ENCODE results near the gene SPAG6. TPM values are rescaled to one million over a fixed set of nuclear protein-coding genes. Genes with fewer than 3 reads are reported as not detected.

The SPAG6 gene
- total and polyA plus RNA-seq, 10 donors, result 0.11 TPM; not detected in 9

DNA sequence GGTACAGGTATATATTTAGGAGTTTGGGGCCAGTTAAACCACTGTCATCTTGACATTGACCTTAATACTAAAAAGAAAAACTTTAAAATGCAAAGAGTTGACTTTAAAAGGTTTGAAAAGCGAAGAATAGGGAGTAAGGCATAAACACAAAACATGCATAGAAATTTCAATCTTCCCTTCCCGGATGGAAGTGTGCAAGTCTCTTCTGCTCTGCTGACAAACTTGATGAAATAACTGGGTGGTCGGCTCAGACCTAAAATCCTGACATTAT, 3.4 kb upstream of the SPAG6 start:
- Histone ChIP-seq H3K36me3 (no peaks in the 10 kb centered on the region), H3K9me3 (peaks cover 0 to 15% (median 0%) of the 10 kb centered on the region in 8 donors), H3K27me3 (replicated peaks in 1 of 7) (peaks cover 37 to 97% (median 93%) of the 10 kb centered on the region in 7 donors), H3K4me3 (no peak overlapping the region), H3K27ac (no peak overlapping the region), H3K4me1 (peaks cover 9 to 43% (median 30%) of the 10 kb centered on the region in 6 donors)
- TF ChIP-seq, protein P1, sequence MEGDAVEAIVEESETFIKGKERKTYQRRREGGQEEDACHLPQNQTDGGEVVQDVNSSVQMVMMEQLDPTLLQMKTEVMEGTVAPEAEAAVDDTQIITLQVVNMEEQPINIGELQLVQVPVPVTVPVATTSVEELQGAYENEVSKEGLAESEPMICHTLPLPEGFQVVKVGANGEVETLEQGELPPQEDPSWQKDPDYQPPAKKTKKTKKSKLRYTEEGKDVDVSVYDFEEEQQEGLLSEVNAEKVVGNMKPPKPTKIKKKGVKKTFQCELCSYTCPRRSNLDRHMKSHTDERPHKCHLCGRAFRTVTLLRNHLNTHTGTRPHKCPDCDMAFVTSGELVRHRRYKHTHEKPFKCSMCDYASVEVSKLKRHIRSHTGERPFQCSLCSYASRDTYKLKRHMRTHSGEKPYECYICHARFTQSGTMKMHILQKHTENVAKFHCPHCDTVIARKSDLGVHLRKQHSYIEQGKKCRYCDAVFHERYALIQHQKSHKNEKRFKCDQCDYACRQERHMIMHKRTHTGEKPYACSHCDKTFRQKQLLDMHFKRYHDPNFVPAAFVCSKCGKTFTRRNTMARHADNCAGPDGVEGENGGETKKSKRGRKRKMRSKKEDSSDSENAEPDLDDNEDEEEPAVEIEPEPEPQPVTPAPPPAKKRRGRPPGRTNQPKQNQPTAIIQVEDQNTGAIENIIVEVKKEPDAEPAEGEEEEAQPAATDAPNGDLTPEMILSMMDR (IDR thresholded peaks at IDR 0.05 in 8 of 11, conservative IDR thresholded peaks at IDR 0.05 in 3 of 11), result no peak
- no peak for TF ChIP-seq POLR2A (IDR thresholded peaks at IDR 0.05)
- no peak for TF ChIP-seq POLR2AphosphoS5 (IDR thresholded peaks at IDR 0.05)
- intact Hi-C loops (cut with DNase I; ENCODE audit: low total_unique reads), result no loop called here
- no peak for DNase-seq
- 30 to 37% (median 36%) methylated on average over 3 of the region's 3 CpGs for WGBS, 5 donors

GRCh38 chr10:22342421-22342820, 2.9 kb upstream of the SPAG6 start:
- TF ChIP-seq, protein P1 (IDR thresholded peaks at IDR 0.05 in 8 of 11, conservative IDR thresholded peaks at IDR 0.05 in 3 of 11), result no peak
- TF ChIP-seq POLR2A (IDR thresholded peaks at IDR 0.05) (no peak), POLR2AphosphoS5 (IDR thresholded peaks at IDR 0.05) (no peak)
- no peak overlapping the region for H3K4me3 ChIP-seq
- peaks cover 0 to 15% (median 0%) of the 10 kb centered on the region in 8 donors for H3K9me3 ChIP-seq
- intact Hi-C loops (cut with DNase I; ENCODE audit: low total_unique reads), result no loop called here
- H3K27me3 ChIP-seq (replicated peaks in 1 of 7), result peaks cover 37 to 97% (median 91%) of the 10 kb centered on the region in 7 donors
- H3K4me1 ChIP-seq, result peaks cover 8 to 39% (median 27%) of the 10 kb centered on the region in 6 donors
- no peaks in the 10 kb centered on the region for H3K36me3 ChIP-seq
- WGBS, 5 donors, result 39 to 43% (median 40%) methylated on average over 3 of the region's 3 CpGs
- no peak overlapping the region for H3K27ac ChIP-seq
- no peak for DNase-seq

GRCh38 chr10:22343731-22344130, 1.6 kb upstream of the SPAG6 start:
- no peaks in the 10 kb centered on the region for H3K36me3 ChIP-seq
- 9 to 14% (median 12%) methylated on average over 3 of the region's 3 CpGs for WGBS, 5 donors
- intact Hi-C loops (cut with DNase I; ENCODE audit: low total_unique reads), result no loop called here
- H3K27me3 ChIP-seq (replicated peaks in 1 of 7), result peaks cover 29 to 97% (median 84%) of the 10 kb centered on the region in 7 donors
- peaks cover 0 to 15% (median 0%) of the 10 kb centered on the region in 8 donors for H3K9me3 ChIP-seq
- no peak for DNase-seq
- H3K4me3 ChIP-seq, result no peak overlapping the region
- H3K27ac ChIP-seq, result no peak overlapping the region
- H3K4me1 ChIP-seq, result peaks cover 8 to 39% (median 26%) of the 10 kb centered on the region in 6 donors
- no peak for TF ChIP-seq POLR2A (IDR thresholded peaks at IDR 0.05)
- TF ChIP-seq, protein P1 (IDR thresholded peaks at IDR 0.05 in 8 of 11, conservative IDR thresholded peaks at IDR 0.05 in 3 of 11), result no peak
- no peak for TF ChIP-seq POLR2AphosphoS5 (IDR thresholded peaks at IDR 0.05)

DNA sequence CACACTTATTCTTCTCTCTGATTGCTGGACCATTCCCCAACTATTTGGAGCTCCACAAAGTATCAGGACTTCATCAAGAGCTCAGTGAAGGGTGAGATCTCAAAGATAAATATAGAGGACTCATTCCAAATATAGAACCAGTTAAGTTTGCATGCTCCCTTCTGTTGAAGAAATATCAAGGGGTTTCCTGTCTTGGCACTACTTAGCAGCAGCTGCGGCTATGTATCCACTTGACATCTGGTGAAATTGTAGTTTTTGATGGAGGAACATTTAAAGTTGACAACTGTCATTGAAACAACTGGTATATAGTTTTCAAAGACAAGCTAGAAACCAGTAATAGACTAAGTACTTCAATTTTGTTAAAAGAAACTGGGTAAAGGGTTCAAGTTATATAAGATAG, 1.0 kb upstream of the SPAG6 start:
- H3K4me3 ChIP-seq, result no peak overlapping the region
- peaks cover 0 to 15% (median 0%) of the 10 kb centered on the region in 8 donors for H3K9me3 ChIP-seq
- DNase-seq, result no peak
- H3K27me3 ChIP-seq (replicated peaks in 1 of 7), result peaks cover 26 to 97% (median 80%) of the 10 kb centered on the region in 7 donors
- 8 to 14% (median 10%) methylated on average over 1 of the region's 1 CpG for WGBS, 5 donors
- H3K4me1 ChIP-seq, result peaks cover 8 to 35% (median 26%) of the 10 kb centered on the region in 6 donors
- intact Hi-C loops (cut with DNase I; ENCODE audit: low total_unique reads), result no loop called here
- H3K36me3 ChIP-seq, result no peaks in the 10 kb centered on the region
- H3K27ac ChIP-seq, result no peak overlapping the region
- TF ChIP-seq, protein P1 (IDR thresholded peaks at IDR 0.05 in 8 of 11, conservative IDR thresholded peaks at IDR 0.05 in 3 of 11), result no peak
- no peak for TF ChIP-seq POLR2AphosphoS5 (IDR thresholded peaks at IDR 0.05)
- TF ChIP-seq POLR2A (IDR thresholded peaks at IDR 0.05), result no peak

Measured in spleen (tissue), 11 donors.